ENCODE results near the gene PHF12. TPM values are rescaled to one million over a fixed set of nuclear protein-coding genes. Genes with fewer than 3 reads are reported as not detected.

Gene PHF12
- total RNA-seq, 1 experiment from 2014 or later, result 36.0 TPM

- H3K4me2 ChIP-seq, result no peak overlapping the region
- POLR2A ChIA-PET (ENCODE audit: unreplicated experiment), result no interaction called here
- H3K36me3 ChIP-seq (ENCODE audit: low read depth), result no peaks in the 10 kb centered on the region
- 0 out of 2 replicates have a peak, but pooled peaks cover 3% of the 10 kb centered on the region for H3F3A ChIP-seq (ENCODE audit: insufficient read depth, low read depth)
- no peak for TF ChIP-seq EZH2 (IDR thresholded peaks at IDR 0.05; ENCODE audit: low read depth)
- TF ChIP-seq CTCF (conservative IDR thresholded peaks at IDR 0.05), result no peak
- CTCF ChIA-PET, result no interaction called here
- no peak overlapping the region for H3K27ac ChIP-seq
- H3K9me3 ChIP-seq (ENCODE audit: insufficient read depth, low read depth), result no peaks in the 10 kb centered on the region
- BruUV-seq (replicated peaks), result no TSS peak
- H3K27me3 ChIP-seq (ENCODE audit: insufficient read depth, low read depth), result no peaks in the 10 kb centered on the region
- no peak overlapping the region for H2AFZ ChIP-seq
- no peaks in the 10 kb centered on the region for H3K9me2 ChIP-seq (ENCODE audit: insufficient read depth)
- no peaks in the 10 kb centered on the region for H3K79me2 ChIP-seq (ENCODE audit: low read depth)
- no peaks in the 10 kb centered on the region for H3K4me1 ChIP-seq (replicated peaks; ENCODE audit: insufficient read depth)
- H4K20me1 ChIP-seq (ENCODE audit: insufficient read depth), result no peaks in the 10 kb centered on the region
- DNase-seq, result no peak
- intact Hi-C loops (cut with micrococcal nuclease; ENCODE audit: unreplicated experiment), result no loop called here
- no peak overlapping the region for H3K4me3 ChIP-seq
These were observed 86.1 kb downstream of the PHF12 start for GRCh38 chr17:28864991-28865849.

GRCh38 chr17:28863953-28864352, 87.4 kb downstream of the PHF12 start:
- Histone ChIP-seq H3K27ac (no peak overlapping the region), H3F3A (ENCODE audit: insufficient read depth, low read depth) (0 out of 2 replicates have a peak, but pooled peaks cover 3% of the 10 kb centered on the region), H2AFZ (no peak overlapping the region), H3K9me3 (ENCODE audit: insufficient read depth, low read depth) (no peaks in the 10 kb centered on the region), H3K36me3 (ENCODE audit: low read depth) (no peaks in the 10 kb centered on the region), H3K9me2 (ENCODE audit: insufficient read depth) (no peaks in the 10 kb centered on the region), H3K79me2 (ENCODE audit: low read depth) (no peaks in the 10 kb centered on the region), H4K20me1 (ENCODE audit: insufficient read depth) (no peaks in the 10 kb centered on the region), H3K4me2 (no peak overlapping the region), H3K4me1 (replicated peaks; ENCODE audit: insufficient read depth) (no peaks in the 10 kb centered on the region), H3K27me3 (ENCODE audit: insufficient read depth, low read depth) (no peaks in the 10 kb centered on the region), H3K4me3 (no peak overlapping the region)
- BruUV-seq (replicated peaks), result no TSS peak
- TF ChIP-seq CTCF (conservative IDR thresholded peaks at IDR 0.05), result no peak
- no peak for TF ChIP-seq EZH2 (IDR thresholded peaks at IDR 0.05; ENCODE audit: low read depth)
- ChIA-PET CTCF (interaction anchor here (0.5 to 0.6 kb wide), 2 partner anchors 73 to 127 kb away, joined by 3 read pairs; no protein-coding TSS in a partner anchor), POLR2A (ENCODE audit: unreplicated experiment) (no interaction called here)
- intact Hi-C loops (cut with micrococcal nuclease; ENCODE audit: unreplicated experiment), result no loop called here
- no peak for DNase-seq

- BruUV-seq (replicated peaks), result no TSS peak
- TF ChIP-seq CTCF (conservative IDR thresholded peaks at IDR 0.05) (no peak), EZH2 (IDR thresholded peaks at IDR 0.05; ENCODE audit: low read depth) (no peak)
- Histone ChIP-seq H3K79me2 (ENCODE audit: low read depth) (no peaks in the 10 kb centered on the region), H3K9me3 (ENCODE audit: insufficient read depth, low read depth) (no peaks in the 10 kb centered on the region), H3F3A (ENCODE audit: insufficient read depth, low read depth) (0 out of 2 replicates have a peak, but pooled peaks cover 3% of the 10 kb centered on the region), H3K27me3 (ENCODE audit: insufficient read depth, low read depth) (no peaks in the 10 kb centered on the region), H3K36me3 (ENCODE audit: low read depth) (no peaks in the 10 kb centered on the region), H4K20me1 (ENCODE audit: insufficient read depth) (no peaks in the 10 kb centered on the region), H3K4me1 (replicated peaks; ENCODE audit: insufficient read depth) (no peaks in the 10 kb centered on the region), H2AFZ (no peak overlapping the region), H3K4me3 (no peak overlapping the region), H3K9me2 (ENCODE audit: insufficient read depth) (no peaks in the 10 kb centered on the region), H3K4me2 (no peak overlapping the region), H3K27ac (no peak overlapping the region)
- CTCF ChIA-PET, result no interaction called here
- POLR2A ChIA-PET (ENCODE audit: unreplicated experiment), result interaction anchor here (0.6 kb wide), 2 partner anchors 21 to 708 kb away, joined by 4 to 22 read pairs; no protein-coding TSS in a partner anchor
- no peak for DNase-seq
- intact Hi-C loops (cut with micrococcal nuclease; ENCODE audit: unreplicated experiment), result no loop called here
These were observed 88.8 kb downstream of the PHF12 start for GRCh38 chr17:28862561-28862960.
